K562 (cell line): Measurements from ENCODE around the gene DGUOK. TPM values are rescaled to one million over a fixed set of nuclear protein-coding genes. Genes with fewer than 3 reads are reported as not detected.

Experiments
- ATAC-seq: fragments of 200-7000 bp; cut with Tn5 transposase; 3 replicates; pipeline ENCODE4 v1.9.1; 2020; ENCODE audit warnings: moderate library complexity
- BruUV-seq: library from RNA; stranded (reverse); fragments of 400-500 nt; replicated peaks from 2 replicates; lab custom pipeline; 2021; lab: Mats Ljungman, UMichigan
- CTCF ChIA-PET: fragments of 300-600 bp; formaldehyde crosslinking; extraction: SDS; loops from one replicate; lab custom pipeline; 2021; ENCODE audit warnings: low intra/inter-chr PET ratio; lab: Yijun Ruan, JAX
- POLR2A ChIA-PET: fragments of 300-600, 350-650 bp; sonication (Branson Sonifier 250); formaldehyde crosslinking; extraction: SDS; loops from one replicate; lab custom pipeline; 2021; ENCODE audit warnings: antibody characterized with exemption, inconsistent platforms; lab: Yijun Ruan, JAX
- DNase-seq, 4 experiments: peaks; one replicate each; pipeline versions ENCODE4 v3.0.0 to v3.0.0-alpha.2; 2011 to 2018; ENCODE audit warnings: low spot score in 3 of 4, mixed read lengths in 3 of 4; ENCODE audit errors: extremely low read depth in 1 of 4
- FAIRE-seq: peaks from 2 replicates; lab custom pipeline; 2011; peaks lifted over from hg19 to GRCh38; lab: Jason Lieb, UNC
- H2AFZ ChIP-seq: 2 replicates; pipeline ENCODE4 v1.6.0; 2011; ENCODE audit warnings: low read depth, low read length, control low read depth, inconsistent platforms
- H3K27ac ChIP-seq: fragments of 200-600 bp; 3 replicates; pipeline ENCODE4 v1.8.0; 2011; ENCODE audit warnings: low read depth, mild to moderate bottlenecking, control low read depth, inconsistent platforms, low read length, moderate library complexity, mixed read lengths; ENCODE audit errors: extremely low read depth
- H3K27me3 ChIP-seq, 2 experiments: fragments of 300-600 bp in 1 of 2; 2 replicates in 1 of 2; 3 replicates in 1 of 2; pipeline versions ENCODE4 v1.6.0 to v1.8.0; 2011; ENCODE audit warnings: inconsistent platforms in 2 of 2, low read length in 2 of 2, mild to moderate bottlenecking in 1 of 2, mixed read lengths in 1 of 2, moderate library complexity in 1 of 2; ENCODE audit not compliant: control insufficient read depth in 2 of 2, insufficient read depth in 2 of 2
- H3K36me3 ChIP-seq: fragments of 300-600 bp; 3 replicates; pipeline ENCODE4 v1.8.0; 2011; ENCODE audit warnings: mild to moderate bottlenecking, low read length, inconsistent platforms; ENCODE audit not compliant: control insufficient read depth, insufficient read depth
- H3K4me1 ChIP-seq, 2 experiments: fragments of 200-600 bp in 1 of 2; replicated peaks in 1 of 2; 2 replicates in 1 of 2; 3 replicates in 1 of 2; pipeline versions ENCODE4 v1.5.1 to v1.8.0; 2011; ENCODE audit warnings: inconsistent platforms in 2 of 2, low read length in 2 of 2, mild to moderate bottlenecking in 1 of 2, mixed read lengths in 1 of 2, moderate library complexity in 1 of 2; ENCODE audit not compliant: control insufficient read depth in 2 of 2, insufficient read depth in 2 of 2
- H3K4me2 ChIP-seq: 2 replicates; pipeline ENCODE4 v1.6.1; 2011; ENCODE audit warnings: low read length, control low read depth, inconsistent platforms, mixed read lengths; ENCODE audit not compliant: insufficient read depth
- H3K4me3 ChIP-seq: fragments of 200-600 bp; sonication (generic), shearing (Covaris generic); 2 replicates; pipeline ENCODE4 v1.5.1; 2016; ENCODE audit warnings: control low read depth, inconsistent platforms
- H3K79me2 ChIP-seq: fragments of 200-600 bp; 3 replicates; pipeline ENCODE4 v1.8.0; 2011; ENCODE audit warnings: low read length, inconsistent platforms; ENCODE audit not compliant: control insufficient read depth, insufficient read depth
- H3K9ac ChIP-seq, 2 experiments: 2 replicates each; pipeline versions ENCODE4 v1.6.0 to v1.6.1; 2011; ENCODE audit warnings: low read depth in 2 of 2, low read length in 2 of 2, control low read depth in 1 of 2, inconsistent platforms in 1 of 2, mild to moderate bottlenecking in 1 of 2, mixed read lengths in 1 of 2; ENCODE audit not compliant: insufficient read depth in 1 of 2
- H3K9me1 ChIP-seq: one replicate; pipeline ENCODE4 v1.6.0; 2011; ENCODE audit warnings: inconsistent platforms, mild to moderate bottlenecking, low read length, moderate library complexity; ENCODE audit not compliant: control insufficient read depth, insufficient read depth
- H3K9me3 ChIP-seq: replicated peaks from 2 replicates; pipeline ENCODE4 v1.5.1; 2011; ENCODE audit warnings: low read depth, low read length, inconsistent platforms; ENCODE audit not compliant: control insufficient read depth, insufficient read depth
- H4K20me1 ChIP-seq: replicated peaks from 2 replicates; pipeline ENCODE4 v1.6.1; 2011; ENCODE audit warnings: low read length, inconsistent platforms, mixed read lengths; ENCODE audit not compliant: control insufficient read depth, insufficient read depth
- DIDO1 ChIP-seq: fragments of 450-650 bp; IDR thresholded peaks from 2 replicates; pipeline ENCODE4 v1.6.1; 2016; ENCODE audit warnings: low read depth, missing biosample characterization, missing genetic modification characterization
- FOXK1 ChIP-seq: sonication (generic); formaldehyde crosslinking; IDR thresholded peaks from 2 replicates; pipeline ENCODE4 v1.8.0; 2022; ENCODE audit warnings: missing genetic modification reagents, mild to moderate bottlenecking, borderline replicate concordance
- GATA2 ChIP-seq: sonication (generic); formaldehyde crosslinking; IDR thresholded peaks from 2 replicates; pipeline ENCODE4 v1.4.0; 2020; ENCODE audit warnings: mild to moderate bottlenecking, missing genetic modification reagents
- PML ChIP-seq: IDR thresholded peaks from 2 replicates; pipeline ENCODE4 v1.6.1; 2012; ENCODE audit warnings: low read length, inconsistent platforms
- RBM25 ChIP-seq: fragments of 200-400 bp; formaldehyde crosslinking; IDR thresholded peaks from 2 replicates; pipeline ENCODE4 v1.6.1; 2018; ENCODE audit warnings: low read length, low read depth, moderate library complexity; ENCODE audit not compliant: severe bottlenecking
- ZNF121 ChIP-seq: sonication (generic); formaldehyde crosslinking; conservative IDR thresholded peaks from 2 replicates; pipeline ENCODE4 v1.8.0; 2022; ENCODE audit warnings: missing genetic modification reagents
- ZNF184 ChIP-seq: sonication (generic); formaldehyde crosslinking; IDR thresholded peaks from 2 replicates; pipeline ENCODE4 v1.5.0; 2020; ENCODE audit warnings: missing genetic modification reagents
- ZNF699 ChIP-seq: fragments of 250-450 bp; sonication (Bioruptor Pico); IDR thresholded peaks from 2 replicates; pipeline ENCODE4 v1.8.0; 2021; ENCODE audit warnings: mild to moderate bottlenecking, moderate library complexity; ENCODE audit not compliant: insufficient replicate concordance
- WGBS: fragments of 100-300 bp; shearing (Covaris generic); methylation state at CpG from one replicate; pipeline ENCODE4 v1.1.6; 2016; ENCODE audit warnings: low coverage, mixed read lengths; ENCODE audit not compliant: insufficient coverage; ENCODE audit errors: missing lambda C conversion rate; 5-methylcytosine and 5-hydroxymethylcytosine counted together
- in situ Hi-C: fragments of 300-500 bp; cut with MboI; formaldehyde crosslinking; loops from 4 replicates; pipeline ENCODE4 v1.15.0; 2018; ENCODE audit warnings: inconsistent platforms, mixed read lengths
- intact Hi-C: fragments of 100-400 bp; cut with micrococcal nuclease; formaldehyde crosslinking; loops from 2 replicates; pipeline ENCODE4 v1.14.2; 2022
- polyA plus RNA-seq, 8 experiments: library from polyadenylated mRNA; depleted of rRNA in 4 of 8; stranded (reverse) in 5 of 8; unstranded in 3 of 8; fragments of >200 nt; fragmentation: Nextera tagmentation in 2 of 8; fragmentation: Illumina TruSeq in 1 of 8; extraction: Ambion mirVana in 2 of 8; extraction: Trizol in 1 of 8; gene quantifications; 2 replicates each; pipeline versions ENCODE4 v1.2.1 to v1.2.3, GENCODE V29; 2011 to 2014; ENCODE audit warnings: inconsistent platforms in 1 of 8, missing spikeins in 1 of 8
- total RNA-seq, 7 experiments: library from RNA; depleted of rRNA in 6 of 7; stranded (reverse); fragments of >200 nt in 6 of 7; fragmentation: Illumina TruSeq in 2 of 7; extraction: Trizol in 2 of 7; gene quantifications; 2 replicates each; pipeline versions ENCODE4 v1.2.1 to v1.2.3, GENCODE V29; 2011 to 2021; ENCODE audit warnings: low replicate concordance in 1 of 7
- TF ChIP-seq, protein P1 (sequence below): sonication (generic); formaldehyde crosslinking; IDR thresholded peaks from 2 replicates; pipeline ENCODE4 v1.8.0; 2023; ENCODE audit warnings: missing genetic modification reagents, mild to moderate bottlenecking, borderline replicate concordance

DGUOK gene
- total and polyA plus RNA-seq, 9 of the 15 experiments (the other 6 are each of a cell fraction or from before 2014, with no cell fraction given), result 67.0 to 288 (median 126) TPM

GRCh38 chr2:73989972-73990371 is 63.3 kb downstream of the DGUOK start:
- DNase-seq (no peak), FAIRE-seq (no peak), ATAC-seq (no peak)
- Histone ChIP-seq H2AFZ (no peak overlapping the region), H3K27me3 (no peaks in the 10 kb centered on the region), H3K27ac (no peak overlapping the region), H3K4me1 (peaks cover 32 to 43% of the 10 kb centered on the region in 2 experiments), H3K4me2 (no peak overlapping the region), H3K36me3 (peaks cover 46% of the 10 kb centered on the region), H3K9me3 (no peaks in the 10 kb centered on the region), H3K79me2 (peaks cover 79% of the 10 kb centered on the region), H4K20me1 (peaks cover 24% of the 10 kb centered on the region; the same call in 1 of the 2 replicates), H3K9me1 (peaks cover 6% of the 10 kb centered on the region), H3K9ac (no peak overlapping the region; a peak in 1 of 4 replicates), H3K4me3 (no peak overlapping the region)
- WGBS, result 91% methylated on average over 2 of the region's 2 CpGs
- TF ChIP-seq ZNF121, result peak; percentile 74; the same call in 1 of the 2 replicates
- no peak for TF ChIP-seq ZNF699 (CRISPR knock-in tag)
- peak; percentile 12 for TF ChIP-seq RBM25
- in situ Hi-C loops (no loop called here), intact Hi-C loops (loop anchor here (10.0 kb wide), 2 partner anchors 165 to 315 kb away; partner anchors contain the start of gene STAMBP)
- ChIA-PET CTCF (no interaction called here), POLR2A (interaction anchor here (4.9 kb wide), 1 partner anchor 13 kb away, joined by 19 read pairs; no protein-coding TSS in a partner anchor)
- BruUV-seq, result no TSS peak

DNA sequence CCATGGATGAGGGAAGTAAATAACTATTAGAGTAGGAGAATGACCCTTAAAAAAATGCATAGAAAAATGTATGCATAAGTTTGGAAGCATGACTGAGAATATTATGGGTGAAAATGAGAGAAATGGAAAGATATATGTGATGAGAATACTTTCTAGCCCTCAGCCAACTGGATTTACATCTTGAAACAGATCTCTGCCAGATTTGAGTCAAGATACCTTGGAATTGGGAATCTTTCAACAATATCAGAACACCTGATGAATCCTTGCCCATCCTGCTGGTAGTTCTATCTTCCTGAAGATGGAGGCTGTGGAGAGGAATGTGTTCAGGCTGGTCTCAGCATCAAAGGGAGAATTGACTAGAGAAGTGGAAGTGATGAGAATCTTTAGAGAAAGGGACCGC is 63.9 kb downstream of the DGUOK start:
- POLR2A ChIA-PET, result no interaction called here
- Histone ChIP-seq H2AFZ (no peak overlapping the region), H3K79me2 (peaks cover 83% of the 10 kb centered on the region), H4K20me1 (peaks cover 24% of the 10 kb centered on the region; the same call in 1 of the 2 replicates), H3K9ac (no peak overlapping the region), H3K27ac (no peak overlapping the region), H3K4me1 (peaks cover 31 to 48% of the 10 kb centered on the region in 2 experiments), H3K9me1 (peaks cover 6% of the 10 kb centered on the region), H3K4me2 (no peak overlapping the region), H3K36me3 (peaks cover 46% of the 10 kb centered on the region), H3K27me3 (no peaks in the 10 kb centered on the region), H3K4me3 (no peak overlapping the region), H3K9me3 (no peaks in the 10 kb centered on the region)
- ATAC-seq (no peak), FAIRE-seq (no peak), DNase-seq (no peak)
- BruUV-seq, result no TSS peak
- intact Hi-C loops, result loop anchor here (10.0 kb wide), 1 partner anchor 316 kb away; no protein-coding TSS in a partner anchor
- CTCF ChIA-PET, result no interaction called here
- in situ Hi-C loops, result no loop called here
- 86% methylated on average over 1 of the region's 1 CpG for WGBS
- TF ChIP-seq FOXK1 (CRISPR knock-in tag) (no peak), PML (no peak), GATA2 (no peak), ZNF184 (CRISPR knock-in tag) (no peak), DIDO1 (tag) (no peak)
- TF ChIP-seq, protein P1, sequence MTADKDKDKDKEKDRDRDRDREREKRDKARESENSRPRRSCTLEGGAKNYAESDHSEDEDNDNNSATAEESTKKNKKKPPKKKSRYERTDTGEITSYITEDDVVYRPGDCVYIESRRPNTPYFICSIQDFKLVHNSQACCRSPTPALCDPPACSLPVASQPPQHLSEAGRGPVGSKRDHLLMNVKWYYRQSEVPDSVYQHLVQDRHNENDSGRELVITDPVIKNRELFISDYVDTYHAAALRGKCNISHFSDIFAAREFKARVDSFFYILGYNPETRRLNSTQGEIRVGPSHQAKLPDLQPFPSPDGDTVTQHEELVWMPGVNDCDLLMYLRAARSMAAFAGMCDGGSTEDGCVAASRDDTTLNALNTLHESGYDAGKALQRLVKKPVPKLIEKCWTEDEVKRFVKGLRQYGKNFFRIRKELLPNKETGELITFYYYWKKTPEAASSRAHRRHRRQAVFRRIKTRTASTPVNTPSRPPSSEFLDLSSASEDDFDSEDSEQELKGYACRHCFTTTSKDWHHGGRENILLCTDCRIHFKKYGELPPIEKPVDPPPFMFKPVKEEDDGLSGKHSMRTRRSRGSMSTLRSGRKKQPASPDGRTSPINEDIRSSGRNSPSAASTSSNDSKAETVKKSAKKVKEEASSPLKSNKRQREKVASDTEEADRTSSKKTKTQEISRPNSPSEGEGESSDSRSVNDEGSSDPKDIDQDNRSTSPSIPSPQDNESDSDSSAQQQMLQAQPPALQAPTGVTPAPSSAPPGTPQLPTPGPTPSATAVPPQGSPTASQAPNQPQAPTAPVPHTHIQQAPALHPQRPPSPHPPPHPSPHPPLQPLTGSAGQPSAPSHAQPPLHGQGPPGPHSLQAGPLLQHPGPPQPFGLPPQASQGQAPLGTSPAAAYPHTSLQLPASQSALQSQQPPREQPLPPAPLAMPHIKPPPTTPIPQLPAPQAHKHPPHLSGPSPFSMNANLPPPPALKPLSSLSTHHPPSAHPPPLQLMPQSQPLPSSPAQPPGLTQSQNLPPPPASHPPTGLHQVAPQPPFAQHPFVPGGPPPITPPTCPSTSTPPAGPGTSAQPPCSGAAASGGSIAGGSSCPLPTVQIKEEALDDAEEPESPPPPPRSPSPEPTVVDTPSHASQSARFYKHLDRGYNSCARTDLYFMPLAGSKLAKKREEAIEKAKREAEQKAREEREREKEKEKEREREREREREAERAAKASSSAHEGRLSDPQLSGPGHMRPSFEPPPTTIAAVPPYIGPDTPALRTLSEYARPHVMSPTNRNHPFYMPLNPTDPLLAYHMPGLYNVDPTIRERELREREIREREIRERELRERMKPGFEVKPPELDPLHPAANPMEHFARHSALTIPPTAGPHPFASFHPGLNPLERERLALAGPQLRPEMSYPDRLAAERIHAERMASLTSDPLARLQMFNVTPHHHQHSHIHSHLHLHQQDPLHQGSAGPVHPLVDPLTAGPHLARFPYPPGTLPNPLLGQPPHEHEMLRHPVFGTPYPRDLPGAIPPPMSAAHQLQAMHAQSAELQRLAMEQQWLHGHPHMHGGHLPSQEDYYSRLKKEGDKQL (CRISPR knock-in tag), result no peak
